Measurements from ENCODE around the gene SYNE2.

DNA sequence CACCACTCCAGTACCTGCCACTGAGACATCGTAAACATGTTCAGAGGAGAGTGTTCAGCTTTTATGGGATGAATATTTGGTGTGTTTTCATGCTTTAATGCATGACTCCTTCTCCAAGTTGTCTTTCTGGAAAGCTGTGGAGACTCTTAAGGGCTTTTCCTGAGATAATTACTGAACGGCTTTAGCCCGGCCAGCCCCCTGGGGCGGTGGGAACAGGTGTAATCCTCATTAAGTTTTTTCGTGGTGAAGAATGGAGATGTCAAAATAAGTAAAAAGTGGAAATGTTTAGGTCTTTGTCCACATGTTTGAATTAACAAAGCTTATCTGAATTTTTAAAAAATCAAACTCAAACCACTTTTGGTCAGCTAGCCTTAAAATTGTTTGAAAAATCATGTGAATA, 1.5 kb downstream of the SYNE2 start:
- TF ChIP-seq, protein P1, sequence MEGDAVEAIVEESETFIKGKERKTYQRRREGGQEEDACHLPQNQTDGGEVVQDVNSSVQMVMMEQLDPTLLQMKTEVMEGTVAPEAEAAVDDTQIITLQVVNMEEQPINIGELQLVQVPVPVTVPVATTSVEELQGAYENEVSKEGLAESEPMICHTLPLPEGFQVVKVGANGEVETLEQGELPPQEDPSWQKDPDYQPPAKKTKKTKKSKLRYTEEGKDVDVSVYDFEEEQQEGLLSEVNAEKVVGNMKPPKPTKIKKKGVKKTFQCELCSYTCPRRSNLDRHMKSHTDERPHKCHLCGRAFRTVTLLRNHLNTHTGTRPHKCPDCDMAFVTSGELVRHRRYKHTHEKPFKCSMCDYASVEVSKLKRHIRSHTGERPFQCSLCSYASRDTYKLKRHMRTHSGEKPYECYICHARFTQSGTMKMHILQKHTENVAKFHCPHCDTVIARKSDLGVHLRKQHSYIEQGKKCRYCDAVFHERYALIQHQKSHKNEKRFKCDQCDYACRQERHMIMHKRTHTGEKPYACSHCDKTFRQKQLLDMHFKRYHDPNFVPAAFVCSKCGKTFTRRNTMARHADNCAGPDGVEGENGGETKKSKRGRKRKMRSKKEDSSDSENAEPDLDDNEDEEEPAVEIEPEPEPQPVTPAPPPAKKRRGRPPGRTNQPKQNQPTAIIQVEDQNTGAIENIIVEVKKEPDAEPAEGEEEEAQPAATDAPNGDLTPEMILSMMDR (IDR thresholded peaks at IDR 0.05; ENCODE audit: low read depth, low read length, missing input control) = no peak
- TF ChIP-seq YY1 (IDR thresholded peaks at IDR 0.05) (peak; percentile 0), FOXA1 (IDR thresholded peaks at IDR 0.05) (no peak), HNF4A (conservative IDR thresholded peaks at IDR 0.05) (no peak)
- TF ChIP-seq, protein P2, sequence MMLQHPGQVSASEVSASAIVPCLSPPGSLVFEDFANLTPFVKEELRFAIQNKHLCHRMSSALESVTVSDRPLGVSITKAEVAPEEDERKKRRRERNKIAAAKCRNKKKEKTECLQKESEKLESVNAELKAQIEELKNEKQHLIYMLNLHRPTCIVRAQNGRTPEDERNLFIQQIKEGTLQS (IDR thresholded peaks at IDR 0.05) = no peak
- TF ChIP-seq, protein P3, sequence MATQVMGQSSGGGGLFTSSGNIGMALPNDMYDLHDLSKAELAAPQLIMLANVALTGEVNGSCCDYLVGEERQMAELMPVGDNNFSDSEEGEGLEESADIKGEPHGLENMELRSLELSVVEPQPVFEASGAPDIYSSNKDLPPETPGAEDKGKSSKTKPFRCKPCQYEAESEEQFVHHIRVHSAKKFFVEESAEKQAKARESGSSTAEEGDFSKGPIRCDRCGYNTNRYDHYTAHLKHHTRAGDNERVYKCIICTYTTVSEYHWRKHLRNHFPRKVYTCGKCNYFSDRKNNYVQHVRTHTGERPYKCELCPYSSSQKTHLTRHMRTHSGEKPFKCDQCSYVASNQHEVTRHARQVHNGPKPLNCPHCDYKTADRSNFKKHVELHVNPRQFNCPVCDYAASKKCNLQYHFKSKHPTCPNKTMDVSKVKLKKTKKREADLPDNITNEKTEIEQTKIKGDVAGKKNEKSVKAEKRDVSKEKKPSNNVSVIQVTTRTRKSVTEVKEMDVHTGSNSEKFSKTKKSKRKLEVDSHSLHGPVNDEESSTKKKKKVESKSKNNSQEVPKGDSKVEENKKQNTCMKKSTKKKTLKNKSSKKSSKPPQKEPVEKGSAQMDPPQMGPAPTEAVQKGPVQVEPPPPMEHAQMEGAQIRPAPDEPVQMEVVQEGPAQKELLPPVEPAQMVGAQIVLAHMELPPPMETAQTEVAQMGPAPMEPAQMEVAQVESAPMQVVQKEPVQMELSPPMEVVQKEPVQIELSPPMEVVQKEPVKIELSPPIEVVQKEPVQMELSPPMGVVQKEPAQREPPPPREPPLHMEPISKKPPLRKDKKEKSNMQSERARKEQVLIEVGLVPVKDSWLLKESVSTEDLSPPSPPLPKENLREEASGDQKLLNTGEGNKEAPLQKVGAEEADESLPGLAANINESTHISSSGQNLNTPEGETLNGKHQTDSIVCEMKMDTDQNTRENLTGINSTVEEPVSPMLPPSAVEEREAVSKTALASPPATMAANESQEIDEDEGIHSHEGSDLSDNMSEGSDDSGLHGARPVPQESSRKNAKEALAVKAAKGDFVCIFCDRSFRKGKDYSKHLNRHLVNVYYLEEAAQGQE (IDR thresholded peaks at IDR 0.05) = no peak

All from liver (tissue), 3 donors.